Measurements from ENCODE around the gene LYPD6B.

DNA sequence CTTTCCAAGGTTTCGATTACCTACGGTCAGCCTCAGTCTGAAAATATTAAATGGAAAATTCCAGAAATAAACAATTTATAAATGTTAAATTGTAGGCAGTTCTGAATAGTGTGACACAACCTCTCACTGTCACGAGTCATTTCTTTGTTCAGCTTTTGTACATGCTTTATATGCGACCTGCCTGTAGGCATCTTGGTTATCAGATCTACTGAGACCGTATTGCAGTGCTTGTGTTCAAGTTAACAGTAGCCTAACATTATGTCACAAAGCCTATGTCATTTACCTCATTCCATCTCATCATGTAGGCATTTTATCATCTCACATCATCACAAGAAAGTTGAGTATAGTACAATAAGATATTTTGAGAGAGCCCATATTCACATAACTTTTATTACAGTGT, 77.3 kb downstream of the LYPD6B start:
- TF ChIP-seq ZBTB7A (IDR thresholded peaks at IDR 0.05; ENCODE audit: low read depth) (no peak), CEBPB (IDR thresholded peaks at IDR 0.05) (no peak), TCF12 (IDR thresholded peaks at IDR 0.05; ENCODE audit: low read depth) (no peak), RAD21 (IDR thresholded peaks at IDR 0.05; ENCODE audit: low read depth) (no peak), YY1 (IDR thresholded peaks at IDR 0.05; ENCODE audit: low read depth) (no peak), FOXM1 (IDR thresholded peaks at IDR 0.05; ENCODE audit: borderline replicate concordance, low read depth) (no peak)
- TF ChIP-seq, protein P1, sequence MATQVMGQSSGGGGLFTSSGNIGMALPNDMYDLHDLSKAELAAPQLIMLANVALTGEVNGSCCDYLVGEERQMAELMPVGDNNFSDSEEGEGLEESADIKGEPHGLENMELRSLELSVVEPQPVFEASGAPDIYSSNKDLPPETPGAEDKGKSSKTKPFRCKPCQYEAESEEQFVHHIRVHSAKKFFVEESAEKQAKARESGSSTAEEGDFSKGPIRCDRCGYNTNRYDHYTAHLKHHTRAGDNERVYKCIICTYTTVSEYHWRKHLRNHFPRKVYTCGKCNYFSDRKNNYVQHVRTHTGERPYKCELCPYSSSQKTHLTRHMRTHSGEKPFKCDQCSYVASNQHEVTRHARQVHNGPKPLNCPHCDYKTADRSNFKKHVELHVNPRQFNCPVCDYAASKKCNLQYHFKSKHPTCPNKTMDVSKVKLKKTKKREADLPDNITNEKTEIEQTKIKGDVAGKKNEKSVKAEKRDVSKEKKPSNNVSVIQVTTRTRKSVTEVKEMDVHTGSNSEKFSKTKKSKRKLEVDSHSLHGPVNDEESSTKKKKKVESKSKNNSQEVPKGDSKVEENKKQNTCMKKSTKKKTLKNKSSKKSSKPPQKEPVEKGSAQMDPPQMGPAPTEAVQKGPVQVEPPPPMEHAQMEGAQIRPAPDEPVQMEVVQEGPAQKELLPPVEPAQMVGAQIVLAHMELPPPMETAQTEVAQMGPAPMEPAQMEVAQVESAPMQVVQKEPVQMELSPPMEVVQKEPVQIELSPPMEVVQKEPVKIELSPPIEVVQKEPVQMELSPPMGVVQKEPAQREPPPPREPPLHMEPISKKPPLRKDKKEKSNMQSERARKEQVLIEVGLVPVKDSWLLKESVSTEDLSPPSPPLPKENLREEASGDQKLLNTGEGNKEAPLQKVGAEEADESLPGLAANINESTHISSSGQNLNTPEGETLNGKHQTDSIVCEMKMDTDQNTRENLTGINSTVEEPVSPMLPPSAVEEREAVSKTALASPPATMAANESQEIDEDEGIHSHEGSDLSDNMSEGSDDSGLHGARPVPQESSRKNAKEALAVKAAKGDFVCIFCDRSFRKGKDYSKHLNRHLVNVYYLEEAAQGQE (IDR thresholded peaks at IDR 0.05; ENCODE audit: low read depth), result no peak
- TF ChIP-seq, protein P2, sequence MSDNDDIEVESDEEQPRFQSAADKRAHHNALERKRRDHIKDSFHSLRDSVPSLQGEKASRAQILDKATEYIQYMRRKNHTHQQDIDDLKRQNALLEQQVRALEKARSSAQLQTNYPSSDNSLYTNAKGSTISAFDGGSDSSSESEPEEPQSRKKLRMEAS (IDR thresholded peaks at IDR 0.05), result no peak

All from Ishikawa (cell line).